Measurements from ENCODE around the gene TDRD9. TPM values are rescaled to one million over a fixed set of nuclear protein-coding genes. Genes with fewer than 3 reads are reported as not detected.

The TDRD9 gene
- total RNA-seq, 6 experiments from 2014 or later, result 0.31 to 0.86 (median 0.43) TPM; not detected in 1

DNA sequence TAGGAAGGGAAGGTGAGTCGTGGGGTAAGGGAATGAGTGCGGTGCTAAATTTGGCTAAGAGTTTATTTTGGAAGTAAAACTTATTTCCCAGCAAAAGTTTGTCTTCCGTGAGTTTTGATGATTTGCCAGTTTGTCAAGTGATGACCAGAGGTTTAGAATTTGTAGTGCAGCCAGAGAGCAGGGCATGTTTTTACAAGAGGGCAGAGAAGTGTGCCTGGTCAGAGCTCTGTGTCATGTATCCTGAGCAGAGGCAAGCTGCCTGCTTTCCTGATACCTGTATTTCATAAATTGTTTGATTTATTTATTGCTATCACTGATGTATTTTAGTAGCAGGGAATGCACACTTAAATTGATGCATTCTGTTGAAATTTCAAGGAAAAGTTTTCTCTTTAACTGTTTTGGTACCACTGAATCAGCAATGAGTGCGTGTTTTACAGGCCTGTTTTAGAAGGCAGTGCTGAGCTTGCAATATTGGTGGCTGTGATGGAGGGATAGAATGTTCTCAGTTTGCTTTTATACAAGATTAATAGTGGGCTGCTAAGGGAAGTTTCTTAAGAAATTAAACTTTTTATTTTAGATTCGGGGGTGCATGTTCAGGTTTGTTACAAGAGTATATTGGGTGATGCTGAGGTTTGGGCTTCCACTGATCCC, 33.8 kb downstream of the TDRD9 start:
- H3K36me3 ChIP-seq, result no peaks in the 10 kb centered on the region
- H3K9me3 ChIP-seq, result no peaks in the 10 kb centered on the region
- DNase-seq (no peak), ATAC-seq (no peak)
- TF ChIP-seq, protein P1, sequence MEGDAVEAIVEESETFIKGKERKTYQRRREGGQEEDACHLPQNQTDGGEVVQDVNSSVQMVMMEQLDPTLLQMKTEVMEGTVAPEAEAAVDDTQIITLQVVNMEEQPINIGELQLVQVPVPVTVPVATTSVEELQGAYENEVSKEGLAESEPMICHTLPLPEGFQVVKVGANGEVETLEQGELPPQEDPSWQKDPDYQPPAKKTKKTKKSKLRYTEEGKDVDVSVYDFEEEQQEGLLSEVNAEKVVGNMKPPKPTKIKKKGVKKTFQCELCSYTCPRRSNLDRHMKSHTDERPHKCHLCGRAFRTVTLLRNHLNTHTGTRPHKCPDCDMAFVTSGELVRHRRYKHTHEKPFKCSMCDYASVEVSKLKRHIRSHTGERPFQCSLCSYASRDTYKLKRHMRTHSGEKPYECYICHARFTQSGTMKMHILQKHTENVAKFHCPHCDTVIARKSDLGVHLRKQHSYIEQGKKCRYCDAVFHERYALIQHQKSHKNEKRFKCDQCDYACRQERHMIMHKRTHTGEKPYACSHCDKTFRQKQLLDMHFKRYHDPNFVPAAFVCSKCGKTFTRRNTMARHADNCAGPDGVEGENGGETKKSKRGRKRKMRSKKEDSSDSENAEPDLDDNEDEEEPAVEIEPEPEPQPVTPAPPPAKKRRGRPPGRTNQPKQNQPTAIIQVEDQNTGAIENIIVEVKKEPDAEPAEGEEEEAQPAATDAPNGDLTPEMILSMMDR (IDR thresholded peaks at IDR 0.05), result no peak
- TF ChIP-seq POLR2A (IDR thresholded peaks at IDR 0.05), result no peak
- no peak overlapping the region for H3K27ac ChIP-seq
- no peaks in the 10 kb centered on the region for H3K4me1 ChIP-seq
- no peak overlapping the region for H3K4me3 ChIP-seq
- intact Hi-C loops (cut with DNase I), result no loop called here
- 77% methylated on average over 5 of the region's 5 CpGs for WGBS (ENCODE audit: insufficient coverage, low coverage, low lambda C conversion rate, missing lambda C conversion rate)
- H3K27me3 ChIP-seq, result no peaks in the 10 kb centered on the region

DNA sequence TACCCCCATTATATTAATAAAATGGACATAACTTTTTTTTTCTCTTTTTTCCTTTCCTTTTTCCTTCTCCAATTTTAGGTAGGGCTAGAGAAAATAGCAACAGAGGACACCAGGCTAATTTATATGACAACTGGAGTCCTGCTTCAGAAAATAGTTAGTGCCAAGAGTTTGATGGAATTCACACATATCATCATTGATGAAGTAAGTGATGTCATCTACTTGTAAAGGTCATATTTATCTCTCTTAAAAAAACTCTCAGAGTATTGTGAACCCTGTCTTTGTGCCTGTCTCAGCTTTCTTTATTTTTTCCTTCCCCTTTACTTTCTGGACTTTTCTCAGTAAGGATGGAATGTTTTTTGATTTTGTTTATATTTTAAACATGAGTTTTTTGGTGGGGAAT, 38.4 kb downstream of the TDRD9 start:
- no peak for TF ChIP-seq POLR2A (IDR thresholded peaks at IDR 0.05)
- TF ChIP-seq, protein P1 (IDR thresholded peaks at IDR 0.05), result no peak
- Histone ChIP-seq H3K9me3 (no peaks in the 10 kb centered on the region), H3K4me3 (no peak overlapping the region), H3K4me1 (no peaks in the 10 kb centered on the region), H3K27me3 (no peaks in the 10 kb centered on the region), H3K36me3 (no peaks in the 10 kb centered on the region), H3K27ac (no peak overlapping the region)
- ATAC-seq, result no peak
- DNase-seq, result no peak
- intact Hi-C loops (cut with DNase I), result no loop called here

DNA sequence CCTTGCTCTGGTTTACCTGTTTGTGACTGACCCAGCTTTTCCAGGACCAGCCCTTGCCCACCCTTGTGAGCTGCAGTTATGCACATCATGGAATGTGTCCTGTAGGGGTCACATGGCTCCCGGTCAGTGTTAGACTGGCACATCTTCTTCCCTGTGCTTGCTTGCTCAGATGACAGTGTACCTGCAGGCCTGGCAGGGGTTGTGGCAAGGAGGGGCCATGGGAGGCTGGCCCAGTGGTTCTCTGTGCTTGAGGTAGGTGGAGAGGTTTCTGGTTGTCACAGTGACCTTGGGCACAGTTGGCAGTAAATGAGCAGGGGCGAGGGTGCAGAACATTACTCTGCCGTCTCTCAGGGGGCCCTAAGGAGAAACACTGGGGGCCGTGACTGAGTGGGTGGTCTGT, 41.7 kb downstream of the TDRD9 start:
- ATAC-seq (no peak), DNase-seq (no peak)
- no peaks in the 10 kb centered on the region for H3K4me1 ChIP-seq
- H3K27ac ChIP-seq, result no peak overlapping the region
- H3K4me3 ChIP-seq, result no peak overlapping the region
- WGBS (ENCODE audit: insufficient coverage, low coverage, low lambda C conversion rate, missing lambda C conversion rate), result no CpG with 5 or more reads among the region's 4 CpGs
- intact Hi-C loops (cut with DNase I), result no loop called here
- H3K9me3 ChIP-seq, result no peaks in the 10 kb centered on the region
- H3K36me3 ChIP-seq, result no peaks in the 10 kb centered on the region
- H3K27me3 ChIP-seq, result no peaks in the 10 kb centered on the region
- TF ChIP-seq POLR2A (IDR thresholded peaks at IDR 0.05), result no peak
- TF ChIP-seq, protein P1 (IDR thresholded peaks at IDR 0.05), result no peak

DNA sequence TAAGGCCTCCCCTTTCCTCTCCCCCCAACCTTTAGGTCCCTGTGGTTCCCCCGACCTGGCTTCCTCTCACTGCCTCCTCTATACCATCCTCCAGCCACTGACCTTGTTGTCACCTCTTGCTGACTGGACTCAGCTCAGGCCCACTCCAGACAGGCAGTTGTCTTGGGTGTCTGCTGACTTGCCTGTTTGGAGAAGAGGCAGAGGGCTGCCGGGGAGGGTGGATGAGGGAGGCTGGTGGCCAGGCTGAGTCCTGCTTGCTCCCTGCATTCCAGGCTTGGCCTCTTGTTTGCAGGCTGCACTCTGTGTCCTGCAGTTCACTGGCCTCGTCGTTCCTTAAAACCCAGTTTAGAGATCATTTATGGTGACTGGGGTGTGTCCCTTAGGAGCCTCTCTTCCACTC, 45.1 kb downstream of the TDRD9 start:
- Histone ChIP-seq H3K4me1 (no peaks in the 10 kb centered on the region), H3K27ac (no peak overlapping the region), H3K36me3 (peaks cover 0 to 1% (median 0%) of the 10 kb centered on the region in 4 donors), H3K4me3 (no peak overlapping the region), H3K27me3 (no peaks in the 10 kb centered on the region), H3K9me3 (no peaks in the 10 kb centered on the region)
- peak in 1 of 3 donors; percentile 47 for DNase-seq
- TF ChIP-seq POLR2A (IDR thresholded peaks at IDR 0.05), result no peak
- TF ChIP-seq, protein P1 (IDR thresholded peaks at IDR 0.05), result no peak
- peak in 3 of 4 donors; percentile 29 to 54 (median 52) for ATAC-seq
- WGBS (ENCODE audit: insufficient coverage, low coverage, low lambda C conversion rate, missing lambda C conversion rate), result 34% methylated on average over 3 of the region's 4 CpGs
- intact Hi-C loops (cut with DNase I), result no loop called here

DNA sequence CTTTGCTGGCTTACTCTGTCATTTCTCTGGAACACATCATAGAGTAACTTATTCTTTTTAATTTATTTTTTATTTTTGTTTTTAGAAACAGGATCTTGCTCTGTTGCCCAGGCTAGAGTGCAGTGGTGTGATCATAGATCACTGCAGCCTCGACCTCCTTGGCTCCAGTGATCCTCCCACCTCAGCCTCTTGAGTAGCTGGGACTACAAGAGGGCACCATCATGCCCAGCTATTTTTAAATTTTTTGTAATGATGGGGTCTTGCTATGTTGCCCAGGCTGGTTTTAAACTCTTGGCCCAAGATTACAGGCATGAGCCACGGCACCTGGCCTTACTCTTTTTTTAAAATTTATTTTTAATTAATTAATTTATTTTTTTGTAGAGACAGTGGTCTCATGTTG, 46.3 kb downstream of the TDRD9 start:
- H3K4me1 ChIP-seq, result no peaks in the 10 kb centered on the region
- TF ChIP-seq POLR2A (IDR thresholded peaks at IDR 0.05), result no peak
- TF ChIP-seq, protein P1 (IDR thresholded peaks at IDR 0.05), result no peak
- no peak for DNase-seq
- H3K27me3 ChIP-seq, result no peaks in the 10 kb centered on the region
- peaks cover 0 to 1% (median 0%) of the 10 kb centered on the region in 4 donors for H3K36me3 ChIP-seq
- H3K4me3 ChIP-seq, result no peak overlapping the region
- no peak for ATAC-seq
- no peaks in the 10 kb centered on the region for H3K9me3 ChIP-seq
- 62% methylated on average over 2 of the region's 2 CpGs for WGBS (ENCODE audit: insufficient coverage, low coverage, low lambda C conversion rate, missing lambda C conversion rate)
- intact Hi-C loops (cut with DNase I), result no loop called here
- H3K27ac ChIP-seq, result no peak overlapping the region
